G401 (cell line): ENCODE results near the gene JMJD8. TPM values are rescaled to one million over a fixed set of nuclear protein-coding genes. Genes with fewer than 3 reads are reported as not detected.

Source experiments
- DNase-seq: peaks from one replicate; pipeline ENCODE4 v3.0.0-alpha.2; 2015; ENCODE audit warnings: low spot score
- in situ Hi-C: cut with HindIII; loops from 2 replicates; pipeline ENCODE4 v1.10.0; 2016; ENCODE audit warnings: low sequenced_read_pairs, mixed read lengths
- total RNA-seq: library from RNA; depleted of rRNA; stranded (reverse); fragments of >200 nt; shearing (Covaris generic); gene quantifications from 2 replicates; pipeline ENCODE4 v1.2.3, GENCODE V29; 2014

JMJD8 gene
- total RNA-seq, 1 experiment from 2014 or later, result 4.0 TPM

- in situ Hi-C loops, result loop anchor here (10.0 to 25.0 kb wide), 2 partner anchors 151 to 263 kb away; partner anchors contain the start of gene LMF1
These were observed 27.6 kb upstream of the JMJD8 start for GRCh38 chr16:711548-712320.

GRCh38 chr16:711084-711483 lies 26.9 kb upstream of the JMJD8 start:
- in situ Hi-C loops, result loop anchor here (10.0 to 25.0 kb wide), 2 partner anchors 151 to 264 kb away; partner anchors contain the start of gene LMF1

More at GRCh38 chr16:711548-712320, 27.6 kb upstream of the JMJD8 start:
- DNase-seq, result peak; percentile 78

GRCh38 chr16:710500-711075 lies 26.5 kb upstream of the JMJD8 start:
- no peak for DNase-seq
- in situ Hi-C loops, result loop anchor here (10.0 to 25.0 kb wide), 2 partner anchors 152 to 264 kb away; partner anchors contain the start of gene LMF1

More at GRCh38 chr16:711084-711483, 26.9 kb upstream of the JMJD8 start:
- DNase-seq, result no peak

- peak; percentile 98 for DNase-seq
- in situ Hi-C loops, result loop anchor here (10.0 to 25.0 kb wide), 2 partner anchors 152 to 265 kb away; partner anchors contain the start of gene LMF1
These were observed 25.7 kb upstream of the JMJD8 start for GRCh38 chr16:709566-710499.

- no peak for DNase-seq
- in situ Hi-C loops, result loop anchor here (25.0 kb wide), 1 partner anchor 153 kb away; no protein-coding TSS in a partner anchor
These were observed 24.8 kb upstream of the JMJD8 start for GRCh38 chr16:708959-709358.

GRCh38 chr16:708019-708418 lies 23.9 kb upstream of the JMJD8 start:
- in situ Hi-C loops, result loop anchor here (25.0 kb wide), 1 partner anchor 154 kb away; no protein-coding TSS in a partner anchor
- no peak for DNase-seq

GRCh38 chr16:707062-707538 lies 23.0 kb upstream of the JMJD8 start:
- DNase-seq, result no peak
- in situ Hi-C loops, result loop anchor here (25.0 kb wide), 1 partner anchor 155 kb away; no protein-coding TSS in a partner anchor

- in situ Hi-C loops, result loop anchor here (25.0 kb wide), 1 partner anchor 156 kb away; no protein-coding TSS in a partner anchor
- no peak for DNase-seq
These were observed 22.3 kb upstream of the JMJD8 start for GRCh38 chr16:706189-707061.

GRCh38 chr16:705431-706188 lies 21.5 kb upstream of the JMJD8 start, which contains the start of gene FBXL16:
TSS of gene FBXL16 (minus strand) at chr16:705801. CDS start at chr16:697405, 8,396 bp downstream.
- in situ Hi-C loops, result loop anchor here (25.0 kb wide), 1 partner anchor 157 kb away; no protein-coding TSS in a partner anchor
- peak; percentile 79 for DNase-seq

GRCh38 chr16:704552-705380 lies 20.6 kb upstream of the JMJD8 start:
- in situ Hi-C loops, result loop anchor here (25.0 kb wide), 1 partner anchor 158 kb away; no protein-coding TSS in a partner anchor
- DNase-seq, result peak; percentile 84

- DNase-seq, result no peak
- in situ Hi-C loops, result loop anchor here (25.0 kb wide), 1 partner anchor 158 kb away; no protein-coding TSS in a partner anchor
These were observed 19.9 kb upstream of the JMJD8 start for GRCh38 chr16:704047-704446.

GRCh38 chr16:703406-703805 lies 19.3 kb upstream of the JMJD8 start:
- in situ Hi-C loops, result loop anchor here (25.0 kb wide), 1 partner anchor 159 kb away; no protein-coding TSS in a partner anchor
- no peak for DNase-seq

- in situ Hi-C loops, result loop anchor here (25.0 kb wide), 1 partner anchor 160 kb away; no protein-coding TSS in a partner anchor
- DNase-seq, result no peak
These were observed 18.2 kb upstream of the JMJD8 start for GRCh38 chr16:702341-702740.

- DNase-seq, result no peak
- in situ Hi-C loops, result loop anchor here (25.0 kb wide), 1 partner anchor 161 kb away; no protein-coding TSS in a partner anchor
These were observed 16.8 kb upstream of the JMJD8 start for GRCh38 chr16:700684-701584.
